ENCODE data around the gene SLC22A23.

GRCh38 chr6:3293271-3294155, 163.3 kb downstream of the SLC22A23 start:
- TF ChIP-seq EP300 (IDR thresholded peaks at IDR 0.05) (no peak), CTCF (IDR thresholded peaks at IDR 0.05) (no peak)
